ENCODE data around the gene OR52N5. TPM values are rescaled to one million over a fixed set of nuclear protein-coding genes. Genes with fewer than 3 reads are reported as not detected.

The OR52N5 gene
- total and polyA plus RNA-seq, 9 donors: not detected

GRCh38 chr11:5796541-5796940, 13.4 kb upstream of the OR52N5 start:
- Histone ChIP-seq H3K4me3 (ENCODE audit: low read length) (no peak overlapping the region), H3K27me3 (ENCODE audit: control insufficient read depth, insufficient read depth, low read length) (no peaks in the 10 kb centered on the region), H3K27ac (ENCODE audit: low read length) (no peak overlapping the region), H3K9me3 (replicated peaks; ENCODE audit: control insufficient read depth, low read depth, low read length) (no peaks in the 10 kb centered on the region), H3K36me3 (ENCODE audit: control insufficient read depth, insufficient read depth, low read length) (no peaks in the 10 kb centered on the region), H3K4me1 (ENCODE audit: control insufficient read depth, insufficient read depth, low read length) (no peaks in the 10 kb centered on the region)
- no peak for DNase-seq
- WGBS (ENCODE audit: insufficient coverage): 83% methylated on average over 1 of the region's 6 CpGs

GRCh38 chr11:5791165-5791564, 8.0 kb upstream of the OR52N5 start, which contains the start of gene OR52N1:
TSS of gene OR52N1 (minus strand) at chr11:5791265. CDS start at chr11:5788816, 2,449 bp downstream.
- H3K27me3 ChIP-seq (ENCODE audit: control insufficient read depth, insufficient read depth, low read length): no peaks in the 10 kb centered on the region
- no peak for DNase-seq
- no peaks in the 10 kb centered on the region for H3K4me1 ChIP-seq (ENCODE audit: control insufficient read depth, insufficient read depth, low read length)
- no peaks in the 10 kb centered on the region for H3K36me3 ChIP-seq (ENCODE audit: control insufficient read depth, insufficient read depth, low read length)
- H3K4me3 ChIP-seq (ENCODE audit: low read length): no peak within 1 kb of the TSS
- no peak within 1 kb of the TSS for H3K27ac ChIP-seq (ENCODE audit: low read length)
- H3K9me3 ChIP-seq (replicated peaks; ENCODE audit: control insufficient read depth, low read depth, low read length): no peaks in the 10 kb centered on the region
- WGBS (ENCODE audit: insufficient coverage): 50% methylated on average over 1 of the region's 3 CpGs

- 67% methylated on average over 1 of the region's 1 CpG for WGBS (ENCODE audit: insufficient coverage)
- Histone ChIP-seq H3K27me3 (ENCODE audit: control insufficient read depth, insufficient read depth, low read length) (no peaks in the 10 kb centered on the region), H3K4me1 (ENCODE audit: control insufficient read depth, insufficient read depth, low read length) (no peaks in the 10 kb centered on the region), H3K9me3 (replicated peaks; ENCODE audit: control insufficient read depth, low read depth, low read length) (no peaks in the 10 kb centered on the region), H3K36me3 (ENCODE audit: control insufficient read depth, insufficient read depth, low read length) (no peaks in the 10 kb centered on the region), H3K27ac (ENCODE audit: low read length) (no peak overlapping the region), H3K4me3 (ENCODE audit: low read length) (no peak overlapping the region)
- DNase-seq: no peak
These were observed 16.1 kb downstream of the OR52N5 start for GRCh38 chr11:5767056-5767455.

GRCh38 chr11:5753943-5754342, 29.2 kb downstream of the OR52N5 start, which contains the start of gene OR52N4:
TSS of gene OR52N4 (plus strand) at chr11:5754243. CDS start at chr11:5754741, 498 bp downstream.
- DNase-seq: no peak
- Histone ChIP-seq H3K4me3 (ENCODE audit: low read length) (no peak within 1 kb of the TSS), H3K4me1 (ENCODE audit: control insufficient read depth, insufficient read depth, low read length) (no peaks in the 10 kb centered on the region), H3K36me3 (ENCODE audit: control insufficient read depth, insufficient read depth, low read length) (no peaks in the 10 kb centered on the region), H3K9me3 (replicated peaks; ENCODE audit: control insufficient read depth, low read depth, low read length) (no peaks in the 10 kb centered on the region), H3K27ac (ENCODE audit: low read length) (no peak within 1 kb of the TSS), H3K27me3 (ENCODE audit: control insufficient read depth, insufficient read depth, low read length) (no peaks in the 10 kb centered on the region)
- WGBS (ENCODE audit: insufficient coverage): no CpG with 5 or more reads among the region's 1 CpG

GRCh38 chr11:5749836-5750235, 33.3 kb downstream of the OR52N5 start:
- Histone ChIP-seq H3K36me3 (ENCODE audit: control insufficient read depth, insufficient read depth, low read length) (no peaks in the 10 kb centered on the region), H3K27ac (ENCODE audit: low read length) (no peak overlapping the region), H3K4me3 (ENCODE audit: low read length) (no peak overlapping the region), H3K4me1 (ENCODE audit: control insufficient read depth, insufficient read depth, low read length) (no peaks in the 10 kb centered on the region), H3K27me3 (ENCODE audit: control insufficient read depth, insufficient read depth, low read length) (no peaks in the 10 kb centered on the region), H3K9me3 (replicated peaks; ENCODE audit: control insufficient read depth, low read depth, low read length) (no peaks in the 10 kb centered on the region)
- no CpG with 5 or more reads among the region's 3 CpGs for WGBS (ENCODE audit: insufficient coverage)
- no peak for DNase-seq

GRCh38 chr11:5746614-5747013, 36.5 kb downstream of the OR52N5 start:
- no CpG with 5 or more reads among the region's 3 CpGs for WGBS (ENCODE audit: insufficient coverage)
- Histone ChIP-seq H3K4me1 (ENCODE audit: control insufficient read depth, insufficient read depth, low read length) (no peaks in the 10 kb centered on the region), H3K27me3 (ENCODE audit: control insufficient read depth, insufficient read depth, low read length) (no peaks in the 10 kb centered on the region), H3K27ac (ENCODE audit: low read length) (no peak overlapping the region), H3K9me3 (replicated peaks; ENCODE audit: control insufficient read depth, low read depth, low read length) (peaks cover 1% of the 10 kb centered on the region), H3K4me3 (ENCODE audit: low read length) (no peak overlapping the region), H3K36me3 (ENCODE audit: control insufficient read depth, insufficient read depth, low read length) (no peaks in the 10 kb centered on the region)
- no peak for DNase-seq

GRCh38 chr11:5738431-5738830, 44.7 kb downstream of the OR52N5 start:
- Histone ChIP-seq H3K27me3 (ENCODE audit: control insufficient read depth, insufficient read depth, low read length) (no peaks in the 10 kb centered on the region), H3K9me3 (replicated peaks; ENCODE audit: control insufficient read depth, low read depth, low read length) (peaks cover 3% of the 10 kb centered on the region), H3K4me1 (ENCODE audit: control insufficient read depth, insufficient read depth, low read length) (no peaks in the 10 kb centered on the region), H3K27ac (ENCODE audit: low read length) (no peak overlapping the region), H3K4me3 (ENCODE audit: low read length) (no peak overlapping the region), H3K36me3 (ENCODE audit: control insufficient read depth, insufficient read depth, low read length) (no peaks in the 10 kb centered on the region)
- WGBS (ENCODE audit: insufficient coverage): no CpG with 5 or more reads among the region's 1 CpG
- DNase-seq: no peak

GRCh38 chr11:5737670-5738392, 45.3 kb downstream of the OR52N5 start:
- Histone ChIP-seq H3K4me1 (ENCODE audit: control insufficient read depth, insufficient read depth, low read length) (no peaks in the 10 kb centered on the region), H3K36me3 (ENCODE audit: control insufficient read depth, insufficient read depth, low read length) (no peaks in the 10 kb centered on the region), H3K4me3 (ENCODE audit: low read length) (no peak overlapping the region), H3K9me3 (replicated peaks; ENCODE audit: control insufficient read depth, low read depth, low read length) (peaks cover 3% of the 10 kb centered on the region), H3K27ac (ENCODE audit: low read length) (no peak overlapping the region), H3K27me3 (ENCODE audit: control insufficient read depth, insufficient read depth, low read length) (no peaks in the 10 kb centered on the region)
- WGBS (ENCODE audit: insufficient coverage): no CpG with 5 or more reads among the region's 6 CpGs
- no peak for DNase-seq

GRCh38 chr11:5737091-5737490, 46.1 kb downstream of the OR52N5 start:
- peaks cover 3% of the 10 kb centered on the region for H3K9me3 ChIP-seq (replicated peaks; ENCODE audit: control insufficient read depth, low read depth, low read length)
- no peak overlapping the region for H3K4me3 ChIP-seq (ENCODE audit: low read length)
- no peak for DNase-seq
- H3K4me1 ChIP-seq (ENCODE audit: control insufficient read depth, insufficient read depth, low read length): no peaks in the 10 kb centered on the region
- H3K27ac ChIP-seq (ENCODE audit: low read length): no peak overlapping the region
- H3K27me3 ChIP-seq (ENCODE audit: control insufficient read depth, insufficient read depth, low read length): no peaks in the 10 kb centered on the region
- no peaks in the 10 kb centered on the region for H3K36me3 ChIP-seq (ENCODE audit: control insufficient read depth, insufficient read depth, low read length)

- WGBS (ENCODE audit: insufficient coverage): 73% methylated on average over 1 of the region's 1 CpG
- no peaks in the 10 kb centered on the region for H3K27me3 ChIP-seq (ENCODE audit: control insufficient read depth, insufficient read depth, low read length)
- no peak within 1 kb of the TSS for H3K4me3 ChIP-seq (ENCODE audit: low read length)
- no peaks in the 10 kb centered on the region for H3K36me3 ChIP-seq (ENCODE audit: control insufficient read depth, insufficient read depth, low read length)
- H3K27ac ChIP-seq (ENCODE audit: low read length): no peak within 1 kb of the TSS
- H3K4me1 ChIP-seq (ENCODE audit: control insufficient read depth, insufficient read depth, low read length): no peaks in the 10 kb centered on the region
- no peaks in the 10 kb centered on the region for H3K9me3 ChIP-seq (replicated peaks; ENCODE audit: control insufficient read depth, low read depth, low read length)
- no peak for DNase-seq
These were observed 46.8 kb downstream of the OR52N5 start, which contains the start of gene OR56B1 for GRCh38 chr11:5736396-5736795. TSS of gene OR56B1 (plus strand) at chr11:5736448. CDS start at chr11:5736517, 69 bp downstream.
